Gastrocnemius medialis (tissue), 4 donors: ENCODE measurements around the gene MME. TPM values are rescaled to one million over a fixed set of nuclear protein-coding genes. Genes with fewer than 3 reads are reported as not detected.

Experiments used
- ATAC-seq, 2 donors: fragments of 150-250 bp; one replicate each; pipeline ENCODE4 v1.9.1; 2016
- DNase-seq, 2 donors: peaks; one replicate each; pipeline ENCODE4 v3.0.0-alpha.2; 2019
- H3K27ac ChIP-seq, 4 donors: fragments of 200-600 bp; sonication (generic); 1 replicate in 1 of 4; 2 replicates in 3 of 4; pipeline ENCODE4 v1.5.1; 2016 to 2018; ENCODE audit warnings: mild to moderate bottlenecking in 2 of 4, moderate library complexity in 1 of 4
- H3K27me3 ChIP-seq, 3 donors: fragments of 200-600 bp; sonication (generic) in 2 of 3; 1 replicate in 1 of 3; 2 replicates in 2 of 3; pipeline versions ENCODE4 v1.5.1 to v1.6.0; 2016 to 2019; ENCODE audit warnings: mild to moderate bottlenecking in 1 of 3, moderate library complexity in 1 of 3
- H3K36me3 ChIP-seq, 2 donors: fragments of 200-600 bp; sonication (generic) in 1 of 2; one replicate each; pipeline ENCODE4 v1.5.1; 2017 to 2018
- H3K4me1 ChIP-seq, 2 donors: fragments of 200-600 bp; sonication (generic) in 1 of 2; one replicate each; pipeline ENCODE4 v1.5.1; 2016 to 2017; ENCODE audit warnings: mild to moderate bottlenecking in 2 of 2
- H3K4me3 ChIP-seq, 4 donors: fragments of 200-600 bp; sonication (generic) in 3 of 4; 1 replicate in 1 of 4; 2 replicates in 3 of 4; pipeline ENCODE4 v1.5.1; 2016 to 2019; ENCODE audit warnings: mild to moderate bottlenecking in 2 of 4
- H3K9me3 ChIP-seq, 3 donors: fragments of 200-600 bp; sonication (generic) in 2 of 3; 1 replicate in 1 of 3; 2 replicates in 2 of 3; pipeline ENCODE4 v1.5.1; 2016 to 2019
- POLR2A ChIP-seq, 2 donors: fragments of 450-650 bp; IDR thresholded peaks; one replicate each; pipeline ENCODE4 v1.6.1; 2017; ENCODE audit warnings: antibody characterized with exemption in 2 of 2, mild to moderate bottlenecking in 2 of 2, moderate library complexity in 2 of 2
- in situ Hi-C, 4 donors: fragments of 200-750 bp; cut with MboI; loops; one replicate each; pipeline versions ENCODE4 v1.15.0 to v1.8.0; 2017; ENCODE audit warnings: low sequenced_read_pairs in 4 of 4
- intact Hi-C: fragments of 100-400 bp; cut with DNase I; formaldehyde crosslinking; loops from one replicate; pipeline ENCODE4 v1.15.1; 2023; ENCODE audit warnings: low total_unique reads
- total RNA-seq, 4 donors: library from RNA; depleted of rRNA; stranded (reverse); fragments of >200 nt; gene quantifications; one replicate each; pipeline versions ENCODE4 v1.1.0 to v1.2.3, GENCODE V29; 2016
- TF ChIP-seq, protein P1 (sequence below), 5 experiments: fragments of 450-650 bp in 3 of 5; fragments of 200-600 bp in 2 of 5; sonication (generic) in 2 of 5; IDR thresholded peaks in 4 of 5; conservative IDR thresholded peaks in 1 of 5; 1 replicate in 4 of 5; 2 replicates in 1 of 5; pipeline ENCODE4 v1.5.1; 2016 to 2019; ENCODE audit warnings: antibody characterized with exemption in 5 of 5, mild to moderate bottlenecking in 3 of 5, moderate library complexity in 3 of 5

Gene MME
- total RNA-seq, 4 donors from 2014 or later = 40.9 to 95.4 (median 68.0) TPM

DNA sequence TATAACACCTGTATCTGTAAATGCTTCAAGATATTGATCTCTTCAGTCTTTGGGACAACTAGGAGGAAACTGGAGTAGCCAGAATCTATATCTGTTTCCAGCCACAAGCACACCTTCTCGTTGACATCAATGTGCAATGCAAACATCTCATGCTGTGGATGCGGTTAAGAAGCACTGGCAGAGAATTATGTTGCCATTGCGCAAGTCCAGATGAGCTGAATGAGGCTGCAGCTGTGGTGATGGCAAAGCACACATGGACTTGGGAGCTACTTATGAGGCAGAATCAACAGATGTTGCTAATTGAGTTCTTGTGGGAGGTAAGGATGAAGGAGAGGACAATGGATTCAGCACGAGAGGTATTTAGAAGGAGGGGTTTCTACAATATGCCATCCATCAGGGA, 122.5 kb downstream of the MME start:
- TF ChIP-seq, protein P1, sequence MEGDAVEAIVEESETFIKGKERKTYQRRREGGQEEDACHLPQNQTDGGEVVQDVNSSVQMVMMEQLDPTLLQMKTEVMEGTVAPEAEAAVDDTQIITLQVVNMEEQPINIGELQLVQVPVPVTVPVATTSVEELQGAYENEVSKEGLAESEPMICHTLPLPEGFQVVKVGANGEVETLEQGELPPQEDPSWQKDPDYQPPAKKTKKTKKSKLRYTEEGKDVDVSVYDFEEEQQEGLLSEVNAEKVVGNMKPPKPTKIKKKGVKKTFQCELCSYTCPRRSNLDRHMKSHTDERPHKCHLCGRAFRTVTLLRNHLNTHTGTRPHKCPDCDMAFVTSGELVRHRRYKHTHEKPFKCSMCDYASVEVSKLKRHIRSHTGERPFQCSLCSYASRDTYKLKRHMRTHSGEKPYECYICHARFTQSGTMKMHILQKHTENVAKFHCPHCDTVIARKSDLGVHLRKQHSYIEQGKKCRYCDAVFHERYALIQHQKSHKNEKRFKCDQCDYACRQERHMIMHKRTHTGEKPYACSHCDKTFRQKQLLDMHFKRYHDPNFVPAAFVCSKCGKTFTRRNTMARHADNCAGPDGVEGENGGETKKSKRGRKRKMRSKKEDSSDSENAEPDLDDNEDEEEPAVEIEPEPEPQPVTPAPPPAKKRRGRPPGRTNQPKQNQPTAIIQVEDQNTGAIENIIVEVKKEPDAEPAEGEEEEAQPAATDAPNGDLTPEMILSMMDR (IDR thresholded peaks at IDR 0.05 in 4 of 5, conservative IDR thresholded peaks at IDR 0.05 in 1 of 5) = no peak
- no peak for TF ChIP-seq POLR2A (IDR thresholded peaks at IDR 0.05)
- intact Hi-C loops (no loop called here), in situ Hi-C loops (no loop called here)
- Histone ChIP-seq H3K4me3 (no peak overlapping the region), H3K36me3 (no peaks in the 10 kb centered on the region), H3K27me3 (no peaks in the 10 kb centered on the region), H3K27ac (no peak overlapping the region), H3K9me3 (no peaks in the 10 kb centered on the region), H3K4me1 (peaks cover 0 to under 1% of the 10 kb centered on the region in 2 donors)
- DNase-seq = no peak
- peak in 1 of 2 donors; percentile 17 for ATAC-seq

DNA sequence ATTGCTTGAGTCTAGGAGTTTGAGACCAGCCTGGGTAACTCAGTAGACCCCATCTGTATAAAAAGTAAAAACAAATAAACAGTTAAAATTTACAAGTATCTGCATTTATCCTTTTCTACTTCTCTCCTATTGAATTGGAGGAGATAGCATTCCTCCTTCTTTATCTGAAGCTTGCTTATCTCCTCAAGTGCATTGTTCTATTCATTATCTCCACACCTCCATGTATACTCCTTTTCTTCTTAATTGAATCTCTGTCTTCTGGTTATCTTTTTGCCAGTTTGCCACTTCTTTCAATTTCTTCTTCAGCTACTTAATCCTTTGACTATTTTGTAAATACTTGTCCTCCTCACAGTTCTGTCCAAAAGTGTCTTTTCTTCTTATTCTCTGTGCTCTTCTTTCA, 124.7 kb downstream of the MME start:
- no peak for DNase-seq
- TF ChIP-seq POLR2A (IDR thresholded peaks at IDR 0.05) = no peak
- TF ChIP-seq, protein P1 (IDR thresholded peaks at IDR 0.05 in 4 of 5, conservative IDR thresholded peaks at IDR 0.05 in 1 of 5) = no peak
- no peaks in the 10 kb centered on the region for H3K4me1 ChIP-seq
- H3K27ac ChIP-seq = no peak overlapping the region
- H3K4me3 ChIP-seq = no peak overlapping the region
- in situ Hi-C loops (no loop called here), intact Hi-C loops (no loop called here)
- ATAC-seq = no peak
- H3K36me3 ChIP-seq = no peaks in the 10 kb centered on the region
- no peaks in the 10 kb centered on the region for H3K27me3 ChIP-seq
- no peaks in the 10 kb centered on the region for H3K9me3 ChIP-seq

DNA sequence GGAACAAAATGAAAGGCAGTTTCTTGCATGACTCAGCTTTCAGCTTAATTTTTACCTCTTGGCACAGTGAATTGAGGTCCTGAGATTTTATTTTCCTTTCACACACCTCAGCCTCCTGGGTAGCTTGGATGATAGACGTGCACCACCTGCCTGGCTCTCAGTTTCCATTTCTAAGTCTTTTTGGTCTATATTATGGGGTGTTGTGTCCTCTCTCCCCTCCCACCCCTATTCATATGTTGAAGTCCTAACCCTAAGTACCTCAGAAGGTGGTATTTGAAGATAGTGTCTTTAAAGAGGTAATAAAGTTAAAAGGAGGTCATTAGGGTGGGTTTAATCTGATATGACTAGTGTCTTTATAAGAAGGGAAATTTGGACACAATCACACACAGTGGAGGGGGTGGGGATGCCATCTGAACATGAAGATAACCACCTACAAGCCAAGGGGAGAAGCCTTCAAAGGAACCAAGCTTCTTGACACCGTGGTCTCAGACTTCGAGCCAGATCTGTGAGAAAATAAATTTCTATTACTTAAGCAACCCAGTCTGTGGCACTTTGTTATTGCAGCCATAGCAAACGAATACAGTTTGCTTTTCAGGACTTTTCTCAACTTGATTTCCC, 128.2 kb downstream of the MME start:
- in situ Hi-C loops = no loop called here
- no peak overlapping the region for H3K4me3 ChIP-seq
- no peak for ATAC-seq
- H3K27ac ChIP-seq = no peak overlapping the region
- no peaks in the 10 kb centered on the region for H3K27me3 ChIP-seq
- no peak for DNase-seq
- no peak for TF ChIP-seq POLR2A (IDR thresholded peaks at IDR 0.05)
- H3K4me1 ChIP-seq = no peaks in the 10 kb centered on the region
- intact Hi-C loops = no loop called here
- no peaks in the 10 kb centered on the region for H3K9me3 ChIP-seq
- H3K36me3 ChIP-seq = no peaks in the 10 kb centered on the region

DNA sequence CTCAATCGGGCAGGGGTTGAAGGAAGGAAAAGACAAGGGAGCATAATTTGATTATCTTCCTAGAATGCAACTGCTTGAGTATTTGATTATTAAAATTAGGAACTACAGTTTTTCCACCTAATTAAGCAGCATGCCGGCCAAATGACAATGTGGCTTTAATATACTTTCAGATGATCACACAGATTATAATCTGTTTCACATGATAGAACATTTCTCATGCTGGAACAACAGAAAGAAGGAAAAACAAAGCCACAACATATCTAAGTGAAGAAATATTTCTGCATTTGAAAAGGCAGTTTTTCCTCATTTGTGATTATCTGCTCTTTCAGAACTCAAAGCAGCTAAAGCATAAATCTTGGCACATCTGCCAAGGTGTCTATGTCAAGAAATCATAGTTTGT, 130.6 kb downstream of the MME start:
- H3K36me3 ChIP-seq = no peaks in the 10 kb centered on the region
- H3K27me3 ChIP-seq = no peaks in the 10 kb centered on the region
- H3K9me3 ChIP-seq = no peaks in the 10 kb centered on the region
- no peak for ATAC-seq
- in situ Hi-C loops = no loop called here
- no peak overlapping the region for H3K27ac ChIP-seq
- TF ChIP-seq, protein P1 (IDR thresholded peaks at IDR 0.05 in 4 of 5, conservative IDR thresholded peaks at IDR 0.05 in 1 of 5) = no peak
- no peak for TF ChIP-seq POLR2A (IDR thresholded peaks at IDR 0.05)
- no peak for DNase-seq
- intact Hi-C loops = no loop called here
- no peak overlapping the region for H3K4me3 ChIP-seq
- no peaks in the 10 kb centered on the region for H3K4me1 ChIP-seq

DNA sequence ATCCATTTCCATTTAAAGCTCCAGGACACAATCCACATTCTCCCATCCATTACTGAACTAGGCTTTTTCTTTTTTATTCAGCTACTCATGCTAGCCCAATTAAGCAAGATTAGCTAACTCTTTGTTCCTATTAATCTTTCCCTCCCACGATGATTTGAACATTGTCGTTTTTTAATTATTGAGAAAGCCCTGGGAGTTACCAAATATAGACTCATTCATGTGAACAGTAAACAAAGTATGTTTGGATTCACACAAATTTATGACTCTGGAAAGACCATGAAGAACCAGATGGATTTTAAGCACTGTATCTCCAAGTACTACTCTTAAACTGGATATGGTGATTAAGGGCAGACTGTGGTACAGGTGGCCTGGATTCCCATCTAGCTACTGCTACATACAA, 131.1 kb downstream of the MME start:
- DNase-seq = no peak
- in situ Hi-C loops = no loop called here
- ATAC-seq = no peak
- no peaks in the 10 kb centered on the region for H3K9me3 ChIP-seq
- H3K4me3 ChIP-seq = no peak overlapping the region
- TF ChIP-seq, protein P1 (IDR thresholded peaks at IDR 0.05 in 4 of 5, conservative IDR thresholded peaks at IDR 0.05 in 1 of 5) = no peak
- TF ChIP-seq POLR2A (IDR thresholded peaks at IDR 0.05) = no peak
- H3K27me3 ChIP-seq = no peaks in the 10 kb centered on the region
- intact Hi-C loops = no loop called here
- H3K4me1 ChIP-seq = no peaks in the 10 kb centered on the region
- H3K27ac ChIP-seq = no peak overlapping the region
- H3K36me3 ChIP-seq = no peaks in the 10 kb centered on the region
